H1 (cell line): ENCODE results near the gene TPD52L1. TPM values are rescaled to one million over a fixed set of nuclear protein-coding genes. Genes with fewer than 3 reads are reported as not detected.

Source experiments
- SIRT6 ChIP-seq: IDR thresholded peaks from one replicate; pipeline ENCODE4 v1.7.1; 2012; ENCODE audit warnings: low read length, inconsistent platforms
- SP1 ChIP-seq: IDR thresholded peaks from 2 replicates; pipeline ENCODE4 v1.6.1; 2011; ENCODE audit warnings: low read depth, low read length
- polyA plus RNA-seq, 7 experiments: library from polyadenylated mRNA; depleted of rRNA in 3 of 7; stranded (reverse) in 5 of 7; unstranded in 2 of 7; fragments of >200 nt in 5 of 7; fragments of 200-250 nt in 2 of 7; gene quantifications; 1 replicate in 5 of 7; 2 replicates in 1 of 7; 4 replicates in 1 of 7; pipeline versions ENCODE4 v1.2.1 to v1.2.3, GENCODE V29; 2011 to 2013; ENCODE audit warnings: missing spikeins in 2 of 7, mixed read lengths in 2 of 7
- total RNA-seq: library from RNA; stranded (reverse); fragmentation: NEBNext Ultra II Directional; extraction: Animal tissue kit (Norgen Biotek cat#: 25700); gene quantifications from 2 replicates; pipeline ENCODE4 v1.2.1, GENCODE V29; 2021
- TF ChIP-seq, protein P1 (sequence below): IDR thresholded peaks from 2 replicates; pipeline ENCODE4 v1.6.1; 2012; ENCODE audit warnings: inconsistent platforms

TPD52L1 gene
- total and polyA plus RNA-seq, 2 of the 8 experiments (the other 6 are each of a cell fraction or from before 2014, with no cell fraction given) = 7.4 to 14.2 TPM

GRCh38 chr6:125274935-125275334, 121.4 kb downstream of the TPD52L1 start (continued):
- TF ChIP-seq, protein P1, sequence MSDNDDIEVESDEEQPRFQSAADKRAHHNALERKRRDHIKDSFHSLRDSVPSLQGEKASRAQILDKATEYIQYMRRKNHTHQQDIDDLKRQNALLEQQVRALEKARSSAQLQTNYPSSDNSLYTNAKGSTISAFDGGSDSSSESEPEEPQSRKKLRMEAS = no peak
- TF ChIP-seq SP1 (no peak), SIRT6 (no peak)
